Measurements from ENCODE around the gene TMEM219.

TMEM219 gene

DNA sequence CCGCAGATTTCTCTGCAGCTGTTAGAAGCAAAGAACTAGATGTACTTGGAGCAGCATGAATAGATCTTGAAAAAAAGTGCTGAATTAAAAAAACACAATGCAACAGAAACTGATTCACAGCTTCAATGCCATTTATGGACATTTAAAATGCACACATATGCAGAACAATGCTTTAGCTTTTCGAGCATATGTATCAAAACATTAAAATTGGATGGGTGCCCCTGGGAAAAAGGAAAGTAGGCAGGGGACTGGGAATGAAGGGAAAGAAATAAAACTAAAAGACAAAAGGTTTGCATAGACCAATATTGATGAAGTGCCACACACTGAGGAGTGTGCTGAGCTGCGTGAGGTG, 40.9 kb upstream of the TMEM219 start:
- H3K4me3 ChIP-seq (ENCODE audit: low read depth, low read length), result no peak overlapping the region
- DNase-seq (ENCODE audit: low read depth), result no peak
- TF ChIP-seq, protein P1, sequence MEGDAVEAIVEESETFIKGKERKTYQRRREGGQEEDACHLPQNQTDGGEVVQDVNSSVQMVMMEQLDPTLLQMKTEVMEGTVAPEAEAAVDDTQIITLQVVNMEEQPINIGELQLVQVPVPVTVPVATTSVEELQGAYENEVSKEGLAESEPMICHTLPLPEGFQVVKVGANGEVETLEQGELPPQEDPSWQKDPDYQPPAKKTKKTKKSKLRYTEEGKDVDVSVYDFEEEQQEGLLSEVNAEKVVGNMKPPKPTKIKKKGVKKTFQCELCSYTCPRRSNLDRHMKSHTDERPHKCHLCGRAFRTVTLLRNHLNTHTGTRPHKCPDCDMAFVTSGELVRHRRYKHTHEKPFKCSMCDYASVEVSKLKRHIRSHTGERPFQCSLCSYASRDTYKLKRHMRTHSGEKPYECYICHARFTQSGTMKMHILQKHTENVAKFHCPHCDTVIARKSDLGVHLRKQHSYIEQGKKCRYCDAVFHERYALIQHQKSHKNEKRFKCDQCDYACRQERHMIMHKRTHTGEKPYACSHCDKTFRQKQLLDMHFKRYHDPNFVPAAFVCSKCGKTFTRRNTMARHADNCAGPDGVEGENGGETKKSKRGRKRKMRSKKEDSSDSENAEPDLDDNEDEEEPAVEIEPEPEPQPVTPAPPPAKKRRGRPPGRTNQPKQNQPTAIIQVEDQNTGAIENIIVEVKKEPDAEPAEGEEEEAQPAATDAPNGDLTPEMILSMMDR (IDR thresholded peaks at IDR 0.05; ENCODE audit: control insufficient read depth, extremely low read depth, insufficient read depth), result no peak

DNA sequence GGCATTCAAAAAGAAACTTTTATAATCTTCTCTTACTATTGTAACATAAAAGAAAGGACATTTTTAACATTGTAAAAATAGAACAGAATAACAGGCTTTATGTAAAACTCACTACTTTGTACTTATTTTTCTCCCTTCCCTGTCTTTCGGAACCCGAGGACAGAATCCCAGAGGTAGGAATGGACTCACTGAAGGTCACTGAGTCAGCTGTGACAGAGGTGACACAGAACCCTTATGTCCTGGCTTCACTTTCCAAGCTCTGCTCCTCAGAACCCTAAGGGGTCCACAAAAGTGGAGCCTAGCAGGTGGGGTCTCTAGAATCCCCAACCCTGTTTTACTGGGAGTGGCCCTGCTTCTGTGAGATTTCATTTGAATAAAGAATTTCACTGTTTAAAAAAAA, 39.6 kb upstream of the TMEM219 start:
- TF ChIP-seq, protein P1 (IDR thresholded peaks at IDR 0.05; ENCODE audit: control insufficient read depth, extremely low read depth, insufficient read depth), result no peak
- H3K4me3 ChIP-seq (ENCODE audit: low read depth, low read length), result no peak overlapping the region
- DNase-seq (ENCODE audit: low read depth), result no peak

DNA sequence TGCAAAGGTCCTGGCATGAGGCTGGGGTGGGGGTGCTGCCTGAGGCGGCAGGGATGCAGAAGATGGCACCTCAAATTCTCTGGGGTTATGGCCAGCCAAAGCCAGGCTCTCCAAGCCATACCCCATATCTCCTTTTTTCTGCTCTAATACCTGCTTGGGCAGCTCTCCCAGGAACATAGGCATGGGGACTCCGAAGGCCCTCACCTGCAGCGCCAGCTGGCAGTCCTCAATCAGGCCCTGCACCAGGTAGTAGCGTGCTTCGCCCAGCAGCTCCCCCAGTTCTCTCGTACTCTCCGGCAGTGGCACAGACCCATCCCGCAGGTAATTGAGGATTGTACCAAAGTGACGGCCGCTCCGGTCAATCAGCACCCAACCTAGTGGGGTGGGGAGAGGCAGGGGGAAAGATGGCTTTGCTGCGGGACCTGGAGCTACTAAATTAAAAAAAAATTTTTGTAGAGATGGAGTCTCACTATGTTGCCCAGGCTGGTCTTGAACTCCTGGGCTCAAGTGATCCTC, 38.8 kb upstream of the TMEM219 start:
- no peak overlapping the region for H3K4me3 ChIP-seq (ENCODE audit: low read depth, low read length)
- DNase-seq (ENCODE audit: low read depth), result no peak
- TF ChIP-seq, protein P1 (IDR thresholded peaks at IDR 0.05; ENCODE audit: control insufficient read depth, extremely low read depth, insufficient read depth), result no peak

DNA sequence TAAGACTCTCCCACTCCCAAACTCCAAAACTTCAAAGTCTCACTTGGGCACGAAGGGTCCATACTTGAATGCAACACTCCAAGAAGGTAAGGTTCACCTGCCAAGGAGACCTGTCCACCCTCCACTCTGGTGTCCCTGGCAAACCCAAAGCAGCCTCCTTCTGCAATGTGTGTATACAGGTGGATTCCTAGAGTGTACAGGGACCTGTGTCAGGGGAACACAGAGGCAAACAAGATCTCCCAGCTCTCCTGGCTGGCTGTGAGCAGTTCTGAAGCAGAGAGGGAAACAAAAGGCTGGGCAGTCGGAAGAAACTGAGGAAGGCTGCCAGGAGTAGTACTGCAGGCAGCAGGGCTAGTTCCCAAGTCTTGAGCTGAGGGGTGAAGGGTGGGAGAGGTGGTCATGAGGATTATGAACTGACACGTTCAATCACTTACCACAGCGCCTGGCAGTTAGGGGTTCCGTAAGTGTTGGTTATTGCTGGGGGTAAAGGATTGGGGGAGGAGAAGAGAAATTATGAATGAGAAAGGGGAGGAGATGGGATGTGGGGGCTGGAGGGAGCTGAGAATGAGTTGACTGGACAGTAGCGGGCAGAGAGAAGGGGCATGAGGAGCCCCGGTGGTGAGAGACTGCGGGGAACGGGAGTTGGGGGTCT, 36.6 kb upstream of the TMEM219 start:
- no peak for DNase-seq (ENCODE audit: low read depth)
- peak overlapping the region; percentile 90 for H3K4me3 ChIP-seq (ENCODE audit: low read depth, low read length)
- TF ChIP-seq, protein P1 (IDR thresholded peaks at IDR 0.05; ENCODE audit: control insufficient read depth, extremely low read depth, insufficient read depth), result no peak

DNA sequence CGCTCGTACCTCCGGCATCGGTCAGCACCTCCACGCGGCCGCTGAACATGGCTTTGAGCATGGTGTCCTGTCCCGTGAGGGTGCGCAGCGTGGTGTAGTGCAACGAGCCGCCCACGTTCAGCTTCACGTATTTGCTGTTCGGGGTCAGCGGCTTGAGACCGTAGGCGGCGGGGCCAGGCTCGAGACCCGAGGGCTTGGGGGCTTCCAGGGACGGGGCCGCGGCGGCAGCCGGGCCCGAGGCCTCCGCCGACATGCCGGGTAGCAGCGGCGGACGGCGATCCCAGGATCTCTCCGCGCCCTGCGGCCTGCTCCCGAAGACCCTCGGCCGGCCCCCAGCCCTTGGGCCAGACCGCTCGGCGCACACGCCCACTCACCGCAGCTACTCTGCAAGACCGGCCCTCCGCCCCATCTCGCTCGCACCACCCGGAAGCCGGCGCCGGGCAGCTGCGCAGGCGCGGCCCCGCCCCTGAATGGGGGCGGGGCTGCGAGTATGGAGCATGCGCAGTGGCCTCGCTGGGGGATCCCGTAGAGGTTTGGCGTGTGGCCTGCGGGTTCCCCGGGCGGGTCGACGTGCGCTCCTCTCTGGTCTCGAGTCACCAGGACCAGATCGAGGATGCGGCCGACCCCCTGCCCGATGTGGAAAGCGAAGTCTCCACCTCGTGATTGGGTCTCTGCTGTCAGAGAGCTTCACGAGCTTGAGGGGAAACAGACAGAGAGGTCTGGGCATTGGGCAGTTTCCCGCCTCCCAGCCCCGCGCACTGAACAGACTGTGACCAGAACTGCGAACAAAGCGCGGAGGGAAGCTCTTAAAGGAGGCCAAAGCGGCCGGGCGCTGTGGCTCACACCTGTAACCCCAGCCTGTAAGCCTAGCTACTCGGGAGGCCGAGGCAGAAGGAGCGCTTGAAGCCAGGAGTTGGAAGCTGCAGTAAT, 35.8 kb upstream of the TMEM219 start, which contains the start of gene KCTD13:
KCTD13 (minus strand) TSS at position 446 of the 930 bp plus-strand sequence; CDS start at position 253, 193 bp downstream.
- peak; percentile 17 for DNase-seq (ENCODE audit: low read depth)
- peak within 1 kb of the TSS; percentile 90 for H3K4me3 ChIP-seq (ENCODE audit: low read depth, low read length)
- TF ChIP-seq, protein P1 (IDR thresholded peaks at IDR 0.05; ENCODE audit: control insufficient read depth, extremely low read depth, insufficient read depth), result no peak

DNA sequence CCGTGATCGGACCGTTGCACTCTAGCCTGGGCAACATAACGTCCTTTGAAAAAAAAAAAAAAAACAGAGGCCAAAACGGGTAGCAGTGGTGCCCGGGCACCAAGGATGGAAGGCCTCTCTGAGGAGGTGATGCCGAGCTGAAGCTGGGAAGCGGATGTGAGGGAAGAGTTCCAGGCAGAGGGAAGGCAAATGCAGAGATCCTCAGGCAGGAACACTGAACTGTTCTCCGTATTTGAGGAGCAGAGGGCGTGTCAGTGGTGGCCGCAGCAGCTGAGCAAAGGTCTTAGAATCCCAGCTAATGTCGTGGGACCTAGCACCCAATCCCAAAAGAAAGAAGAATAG, 35.2 kb upstream of the TMEM219 start:
- peak overlapping the region; percentile 90 for H3K4me3 ChIP-seq (ENCODE audit: low read depth, low read length)
- TF ChIP-seq, protein P1 (IDR thresholded peaks at IDR 0.05; ENCODE audit: control insufficient read depth, extremely low read depth, insufficient read depth), result no peak
- DNase-seq (ENCODE audit: low read depth), result no peak

Data from LNCaP clone FGC (cell line).